IPS-20b (cell line): ENCODE data around the gene PACRG.

Experiments
- H3K27ac ChIP-seq: one replicate; pipeline ENCODE4 v1.5.1; 2013; ENCODE audit warnings: low read length
- H3K27me3 ChIP-seq: 2 replicates; pipeline ENCODE4 v1.6.1; 2013; ENCODE audit warnings: mild to moderate bottlenecking, low read length, inconsistent platforms; ENCODE audit not compliant: insufficient read depth
- H3K36me3 ChIP-seq: 2 replicates; pipeline ENCODE4 v1.6.1; 2013; ENCODE audit warnings: low read depth, mild to moderate bottlenecking, inconsistent platforms, low read length, moderate library complexity; ENCODE audit not compliant: insufficient read depth
- H3K4me1 ChIP-seq: 2 replicates; pipeline ENCODE4 v1.6.1; 2013; ENCODE audit warnings: mild to moderate bottlenecking, control low read depth, inconsistent platforms, low read length, moderate library complexity; ENCODE audit not compliant: insufficient read depth
- H3K4me3 ChIP-seq: 2 replicates; pipeline ENCODE4 v1.5.1; 2013; ENCODE audit warnings: mild to moderate bottlenecking, low read length, inconsistent platforms
- H3K9ac ChIP-seq: 2 replicates; pipeline ENCODE4 v1.6.1; 2013; ENCODE audit warnings: low read depth, mild to moderate bottlenecking, inconsistent platforms, low read length, moderate library complexity
- H3K9me3 ChIP-seq: 2 replicates; pipeline ENCODE4 v1.6.1; 2013; ENCODE audit warnings: mild to moderate bottlenecking, low read depth, low read length, inconsistent platforms; ENCODE audit not compliant: insufficient read depth

Gene PACRG

GRCh38 chr6:162907876-162908481 lies 180.2 kb downstream of the PACRG start:
- Histone ChIP-seq H3K9me3 (no peaks in the 10 kb centered on the region), H3K9ac (no peak overlapping the region), H3K27ac (no peak overlapping the region), H3K4me3 (no peak overlapping the region), H3K36me3 (no peaks in the 10 kb centered on the region), H3K27me3 (no peaks in the 10 kb centered on the region), H3K4me1 (no peaks in the 10 kb centered on the region)

DNA sequence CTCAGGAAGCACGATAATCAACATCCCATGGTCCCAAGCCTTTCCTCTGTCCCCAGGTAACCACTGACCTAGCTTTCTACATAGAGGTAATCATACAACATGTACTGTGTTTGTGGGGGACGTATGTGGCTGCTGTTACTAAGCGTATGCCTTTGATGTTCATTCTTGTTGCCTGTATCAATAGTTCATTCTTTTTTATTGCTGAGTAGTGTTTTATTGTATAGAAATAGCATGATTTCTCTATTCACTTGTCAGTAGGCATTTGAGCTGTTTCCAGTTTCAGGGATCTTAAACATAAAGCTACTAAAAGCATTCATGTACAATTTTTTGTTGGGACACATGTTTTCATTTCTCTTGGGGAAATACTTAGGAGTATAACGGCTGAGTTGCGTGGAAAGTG lies 185.4 kb downstream of the PACRG start:
- H3K9me3 ChIP-seq = no peaks in the 10 kb centered on the region
- no peak overlapping the region for H3K27ac ChIP-seq
- no peaks in the 10 kb centered on the region for H3K27me3 ChIP-seq
- H3K4me1 ChIP-seq = no peaks in the 10 kb centered on the region
- no peaks in the 10 kb centered on the region for H3K36me3 ChIP-seq
- H3K4me3 ChIP-seq = no peak overlapping the region
- no peak overlapping the region for H3K9ac ChIP-seq

GRCh38 chr6:162917506-162917905 lies 189.7 kb downstream of the PACRG start:
- Histone ChIP-seq H3K27me3 (no peaks in the 10 kb centered on the region), H3K27ac (no peak overlapping the region), H3K4me1 (no peaks in the 10 kb centered on the region), H3K9ac (no peak overlapping the region), H3K4me3 (no peak overlapping the region), H3K9me3 (no peaks in the 10 kb centered on the region), H3K36me3 (no peaks in the 10 kb centered on the region)

DNA sequence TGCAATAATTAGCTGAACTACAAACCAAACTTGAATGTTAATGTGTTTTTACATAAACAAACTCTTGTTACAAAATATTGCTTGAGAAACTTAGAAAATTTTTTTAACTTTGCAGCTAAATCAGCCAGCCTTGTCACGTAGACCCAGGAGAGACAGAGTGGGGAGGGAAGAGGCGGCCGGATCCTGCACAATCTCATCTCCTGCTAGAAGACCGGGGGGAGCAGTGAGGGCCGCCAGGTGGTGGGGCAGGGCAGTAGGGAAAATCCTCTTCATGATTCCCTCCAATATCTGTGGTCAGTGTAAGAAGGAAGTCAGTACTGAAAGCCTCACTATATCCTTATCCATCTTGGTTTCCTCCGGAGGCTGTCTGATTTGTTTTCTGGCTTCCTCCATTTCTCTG lies 193.3 kb downstream of the PACRG start:
- no peak overlapping the region for H3K4me3 ChIP-seq
- H3K9me3 ChIP-seq = peaks cover 6% of the 10 kb centered on the region
- H3K9ac ChIP-seq = no peak overlapping the region
- no peaks in the 10 kb centered on the region for H3K4me1 ChIP-seq
- H3K27me3 ChIP-seq = no peaks in the 10 kb centered on the region
- no peaks in the 10 kb centered on the region for H3K36me3 ChIP-seq
- H3K27ac ChIP-seq = no peak overlapping the region

DNA sequence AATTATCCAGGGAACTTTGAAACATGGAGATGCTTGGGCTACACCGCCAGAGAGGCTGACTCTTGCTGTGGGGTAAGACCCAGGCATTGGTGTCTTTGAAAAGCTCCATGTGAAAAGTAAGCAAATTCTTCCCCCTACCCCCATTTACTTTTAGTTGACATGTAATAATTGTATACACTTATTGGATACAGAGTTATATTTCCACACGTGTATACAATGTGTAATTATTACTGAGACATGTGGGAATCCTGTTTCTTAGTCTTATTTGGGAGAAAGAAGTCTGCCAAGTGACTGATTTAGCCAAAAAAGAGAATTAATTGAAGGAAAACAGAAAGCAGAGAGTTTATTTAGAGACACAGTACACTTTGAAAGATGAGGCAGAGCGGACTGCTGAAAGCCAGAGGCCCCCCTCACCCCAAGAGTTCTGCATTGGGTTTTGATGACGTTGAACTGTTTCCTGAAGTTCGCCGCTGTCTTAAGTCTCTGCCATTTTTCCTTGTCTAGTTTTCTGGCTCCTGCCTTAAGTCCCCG lies 193.8 kb downstream of the PACRG start:
- H3K4me1 ChIP-seq = no peaks in the 10 kb centered on the region
- peaks cover 6% of the 10 kb centered on the region for H3K9me3 ChIP-seq
- no peak overlapping the region for H3K4me3 ChIP-seq
- no peak overlapping the region for H3K27ac ChIP-seq
- no peaks in the 10 kb centered on the region for H3K27me3 ChIP-seq
- H3K36me3 ChIP-seq = no peaks in the 10 kb centered on the region
- no peak overlapping the region for H3K9ac ChIP-seq

GRCh38 chr6:162922563-162923166 lies 194.9 kb downstream of the PACRG start:
- Histone ChIP-seq H3K9ac (no peak overlapping the region), H3K27me3 (no peaks in the 10 kb centered on the region), H3K36me3 (no peaks in the 10 kb centered on the region), H3K9me3 (peaks cover 10% of the 10 kb centered on the region), H3K27ac (no peak overlapping the region), H3K4me3 (no peak overlapping the region), H3K4me1 (no peaks in the 10 kb centered on the region)

DNA sequence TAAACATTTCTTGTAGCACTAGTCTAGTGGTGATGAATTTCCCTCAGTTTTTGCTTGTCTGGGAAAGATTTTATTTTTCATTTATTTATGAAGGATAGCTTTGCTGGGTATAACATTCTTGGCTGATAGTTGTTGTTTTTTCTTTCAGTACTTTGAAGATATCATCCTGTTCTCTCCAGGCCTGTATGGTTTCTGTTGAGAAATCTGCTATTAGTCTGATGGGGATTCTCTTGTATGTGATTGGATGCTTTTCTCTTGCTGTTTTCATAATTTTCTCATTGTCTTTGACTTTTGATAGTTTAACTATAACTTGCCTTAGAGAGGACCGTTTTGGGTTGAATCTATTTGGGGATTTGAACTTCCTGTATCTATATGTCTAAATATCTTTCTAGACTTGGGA lies 207.1 kb downstream of the PACRG start:
- Histone ChIP-seq H3K36me3 (no peaks in the 10 kb centered on the region), H3K4me3 (no peak overlapping the region), H3K4me1 (no peaks in the 10 kb centered on the region), H3K9me3 (peaks cover 18% of the 10 kb centered on the region; the same call in 1 of the 2 replicates), H3K9ac (no peak overlapping the region), H3K27ac (no peak overlapping the region), H3K27me3 (no peaks in the 10 kb centered on the region)

DNA sequence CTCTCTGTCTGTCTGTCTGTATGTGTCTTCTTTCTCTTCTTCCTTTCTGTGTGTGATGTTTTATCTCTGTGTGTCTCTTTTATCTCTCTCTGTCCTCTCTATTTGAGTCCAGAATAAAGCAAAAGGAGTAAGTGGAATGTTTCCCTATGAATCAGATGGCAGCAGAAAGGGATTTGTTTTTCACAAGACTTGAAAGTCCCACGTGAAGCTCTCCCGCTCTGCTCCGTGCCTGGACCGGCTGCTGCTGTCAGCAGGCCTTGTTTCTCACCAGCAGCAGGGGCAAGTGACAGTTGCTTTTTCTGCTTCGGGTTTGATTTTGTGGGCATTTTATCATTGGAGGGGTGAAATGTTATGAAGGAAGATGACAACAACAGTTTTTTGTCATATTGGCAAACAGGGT lies 212.7 kb downstream of the PACRG start:
- Histone ChIP-seq H3K9ac (no peak overlapping the region), H3K4me1 (no peaks in the 10 kb centered on the region), H3K36me3 (no peaks in the 10 kb centered on the region), H3K9me3 (peaks cover 6% of the 10 kb centered on the region; the same call in 1 of the 2 replicates), H3K27me3 (no peaks in the 10 kb centered on the region), H3K4me3 (no peak overlapping the region), H3K27ac (no peak overlapping the region)

GRCh38 chr6:162941128-162941527 lies 213.4 kb downstream of the PACRG start:
- H3K4me3 ChIP-seq = no peak overlapping the region
- no peaks in the 10 kb centered on the region for H3K27me3 ChIP-seq
- H3K36me3 ChIP-seq = no peaks in the 10 kb centered on the region
- H3K27ac ChIP-seq = no peak overlapping the region
- no peaks in the 10 kb centered on the region for H3K4me1 ChIP-seq
- no peak overlapping the region for H3K9ac ChIP-seq
- no peaks in the 10 kb centered on the region for H3K9me3 ChIP-seq

- Histone ChIP-seq H3K27me3 (no peaks in the 10 kb centered on the region), H3K4me1 (no peaks in the 10 kb centered on the region), H3K9me3 (no peaks in the 10 kb centered on the region), H3K4me3 (no peak overlapping the region), H3K36me3 (no peaks in the 10 kb centered on the region), H3K9ac (no peak overlapping the region), H3K27ac (no peak overlapping the region)
Observed at GRCh38 chr6:162942866-162943265, 215.1 kb downstream of the PACRG start.

DNA sequence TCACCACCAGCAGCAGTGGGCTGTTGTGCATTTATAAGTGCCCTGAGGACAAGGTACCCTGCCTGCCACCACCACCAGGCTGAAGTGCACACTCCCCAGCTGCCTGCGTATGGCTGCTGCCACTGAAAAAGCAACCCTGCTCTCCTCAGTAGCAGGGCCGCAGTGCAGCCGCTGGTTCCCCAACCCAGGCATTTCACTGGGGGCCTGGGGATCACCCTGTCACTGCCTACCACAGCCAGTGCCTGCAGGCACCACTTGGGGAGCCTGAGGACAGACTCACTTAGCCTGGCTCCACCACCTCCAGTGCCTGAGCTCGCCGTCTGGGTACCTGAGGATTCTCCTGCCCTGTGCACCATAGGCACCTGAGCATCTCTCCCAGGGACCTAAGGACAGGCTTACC lies 215.6 kb downstream of the PACRG start:
- Histone ChIP-seq H3K9ac (no peak overlapping the region), H3K27me3 (no peaks in the 10 kb centered on the region), H3K4me1 (no peaks in the 10 kb centered on the region), H3K4me3 (no peak overlapping the region), H3K36me3 (no peaks in the 10 kb centered on the region), H3K9me3 (no peaks in the 10 kb centered on the region), H3K27ac (no peak overlapping the region)

DNA sequence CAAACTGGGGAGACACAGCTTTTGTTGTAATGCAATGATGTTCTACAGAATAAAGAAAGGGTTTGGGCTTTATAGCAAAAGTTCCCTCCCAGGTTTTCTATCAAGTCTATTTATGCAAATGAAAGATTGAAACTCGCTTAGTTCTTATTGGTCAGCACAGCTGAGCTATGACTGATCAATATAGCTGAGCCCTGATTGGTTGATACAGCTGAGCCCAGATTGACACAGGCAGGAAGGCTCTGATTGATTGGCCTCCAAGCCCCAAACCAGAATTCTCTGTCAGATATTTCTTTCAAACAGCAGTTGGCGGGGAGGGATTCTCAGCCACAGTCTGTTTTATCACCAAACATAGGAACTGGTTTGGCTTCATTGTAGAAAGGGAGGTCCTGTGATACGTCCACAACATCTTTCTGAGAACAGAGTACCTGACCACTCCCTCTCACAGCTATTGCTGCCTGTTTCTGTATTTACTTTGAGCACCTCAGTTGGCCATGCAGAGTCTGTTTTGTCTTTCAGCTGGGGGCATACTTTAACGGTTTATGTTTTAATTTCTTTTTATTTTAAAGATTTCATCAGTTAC lies 223.5 kb downstream of the PACRG start:
- Histone ChIP-seq H3K27ac (no peak overlapping the region), H3K4me3 (no peak overlapping the region), H3K36me3 (no peaks in the 10 kb centered on the region), H3K9ac (no peak overlapping the region), H3K9me3 (no peaks in the 10 kb centered on the region), H3K4me1 (no peaks in the 10 kb centered on the region), H3K27me3 (no peaks in the 10 kb centered on the region)
